ENCODE results near the gene TAPT1. TPM values are rescaled to one million over a fixed set of nuclear protein-coding genes. Genes with fewer than 3 reads are reported as not detected.

The TAPT1 gene
- polyA plus RNA-seq, 1 donor from 2014 or later: 34.2 TPM

- H3K27me3 ChIP-seq (ENCODE audit: insufficient read depth, low read depth, low read length): no peaks in the 10 kb centered on the region
- H3K36me3 ChIP-seq (ENCODE audit: insufficient read depth, low read length): no peaks in the 10 kb centered on the region
- H3K79me2 ChIP-seq (replicated peaks; ENCODE audit: insufficient read depth, low read length): no peaks in the 10 kb centered on the region
- H3K4me2 ChIP-seq (ENCODE audit: low read length): no peak overlapping the region
- no peak overlapping the region for H3K27ac ChIP-seq (ENCODE audit: low read length)
- H3K9me3 ChIP-seq (ENCODE audit: low read length): no peaks in the 10 kb centered on the region
- no peak overlapping the region for H3K4me3 ChIP-seq (ENCODE audit: low read length)
- H2AFZ ChIP-seq (ENCODE audit: low read depth, low read length): no peak overlapping the region
- H3K9ac ChIP-seq (ENCODE audit: low read length): no peak overlapping the region
- H3K9me2 ChIP-seq (ENCODE audit: insufficient read depth, low read length): no peaks in the 10 kb centered on the region
- H3F3A ChIP-seq (ENCODE audit: insufficient read depth, low read length, poor library complexity, severe bottlenecking): no peaks in the 10 kb centered on the region
- no peaks in the 10 kb centered on the region for H4K20me1 ChIP-seq (ENCODE audit: insufficient read depth)
- TF ChIP-seq REST (IDR thresholded peaks at IDR 0.05; ENCODE audit: borderline replicate concordance) (no peak), CTCF (IDR thresholded peaks at IDR 0.05; ENCODE audit: poor library complexity, severe bottlenecking) (no peak), SMC3 (conservative IDR thresholded peaks at IDR 0.05; ENCODE audit: poor library complexity) (no peak), POLR2AphosphoS5 (IDR thresholded peaks at IDR 0.05) (no peak), EP300 (conservative IDR thresholded peaks at IDR 0.05; ENCODE audit: poor library complexity, severe bottlenecking) (no peak), EZH2 (IDR thresholded peaks at IDR 0.05; ENCODE audit: borderline replicate concordance, insufficient read depth, low read length, poor library complexity, severe bottlenecking) (no peak)
Measured at GRCh38 chr4:16202598-16202997, 23.7 kb downstream of the TAPT1 start.

- H4K20me1 ChIP-seq (ENCODE audit: insufficient read depth): no peaks in the 10 kb centered on the region
- no peak overlapping the region for H3K4me2 ChIP-seq (ENCODE audit: low read length)
Measured at GRCh38 chr4:16199093-16199492, 27.2 kb downstream of the TAPT1 start.

More at GRCh38 chr4:16199093-16199492, 27.2 kb downstream of the TAPT1 start:
- H3F3A ChIP-seq (ENCODE audit: insufficient read depth, low read length, poor library complexity, severe bottlenecking): no peaks in the 10 kb centered on the region
- no peak overlapping the region for H2AFZ ChIP-seq (ENCODE audit: low read depth, low read length)
- H3K79me2 ChIP-seq (replicated peaks; ENCODE audit: insufficient read depth, low read length): no peaks in the 10 kb centered on the region
- TF ChIP-seq EP300 (conservative IDR thresholded peaks at IDR 0.05; ENCODE audit: poor library complexity, severe bottlenecking) (no peak), TAF1 (IDR thresholded peaks at IDR 0.05; ENCODE audit: low read depth) (no peak), CTCF (IDR thresholded peaks at IDR 0.05; ENCODE audit: poor library complexity, severe bottlenecking) (peak; percentile 65), RAD21 (conservative IDR thresholded peaks at IDR 0.05) (peak; percentile 66), EZH2 (IDR thresholded peaks at IDR 0.05; ENCODE audit: borderline replicate concordance, insufficient read depth, low read length, poor library complexity, severe bottlenecking) (no peak), REST (IDR thresholded peaks at IDR 0.05; ENCODE audit: borderline replicate concordance) (no peak), MXI1 (conservative IDR thresholded peaks at IDR 0.05; ENCODE audit: poor library complexity, severe bottlenecking) (no peak), SMC3 (conservative IDR thresholded peaks at IDR 0.05; ENCODE audit: poor library complexity) (peak; percentile 77), POLR2AphosphoS5 (IDR thresholded peaks at IDR 0.05) (no peak)
- no peaks in the 10 kb centered on the region for H3K27me3 ChIP-seq (ENCODE audit: insufficient read depth, low read depth, low read length)
- H3K9ac ChIP-seq (ENCODE audit: low read length): no peak overlapping the region
- H3K4me3 ChIP-seq (ENCODE audit: low read length): no peak overlapping the region
- no peak overlapping the region for H3K27ac ChIP-seq (ENCODE audit: low read length)
- H3K9me3 ChIP-seq (ENCODE audit: low read length): no peaks in the 10 kb centered on the region
- no peaks in the 10 kb centered on the region for H3K36me3 ChIP-seq (ENCODE audit: insufficient read depth, low read length)
- H3K9me2 ChIP-seq (ENCODE audit: insufficient read depth, low read length): no peaks in the 10 kb centered on the region
